A549 treated with DMSO at 1 μM for 4 hours (cell line): Measurements from ENCODE around the gene HMGCL. TPM values are rescaled to one million over a fixed set of nuclear protein-coding genes. Genes with fewer than 3 reads are reported as not detected.

Source experiments
- total RNA-seq: library from RNA; stranded (reverse); fragments of 200-300 nt; extraction: Qiagen RNA extraction; gene quantifications from 5 replicates; pipeline ENCODE4 v1.2.3, GENCODE V29; 2022; ENCODE audit warnings: low read depth

The HMGCL gene
- 11.9 to 14.6 TPM (median 12.8 TPM) in 5 replicates for total RNA-seq

DNA sequence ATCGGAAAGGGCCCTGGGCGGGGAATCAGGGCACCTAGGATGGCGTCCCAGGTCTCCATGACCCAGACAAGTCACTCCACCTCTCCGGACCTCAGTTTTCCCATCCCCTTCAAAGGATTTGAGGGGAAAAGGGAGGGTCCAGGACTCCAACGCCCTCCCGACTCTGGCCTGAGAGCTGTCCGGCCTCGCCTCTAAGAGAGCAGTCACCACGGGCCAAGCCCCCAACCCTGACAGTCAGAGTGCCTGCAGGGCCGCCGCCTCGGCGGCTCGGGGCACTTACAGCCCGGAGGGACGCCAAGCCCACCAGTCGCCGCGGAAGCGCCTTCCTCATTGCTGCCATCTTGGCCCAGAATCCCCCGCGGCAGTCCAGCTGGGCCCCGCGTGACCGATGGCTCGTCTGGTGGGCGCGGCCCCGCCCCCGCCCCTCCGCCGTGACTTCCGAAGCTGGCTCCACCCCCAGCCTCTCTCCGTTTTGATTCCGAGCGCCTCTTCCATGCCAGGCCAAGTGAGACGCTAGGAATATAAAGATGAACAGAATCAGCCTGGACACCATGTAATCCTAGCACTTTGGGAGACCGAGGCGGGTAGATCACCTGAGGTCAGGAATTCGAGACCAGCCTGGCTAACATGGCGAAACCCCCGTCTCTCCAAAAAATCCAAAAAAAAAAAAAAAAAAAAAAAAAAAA, at the start of gene HMGCL:
TSS of gene HMGCL (minus strand) at position 354 of the 686 bp plus-strand sequence. CDS start at position 340, 14 bp downstream.

DNA sequence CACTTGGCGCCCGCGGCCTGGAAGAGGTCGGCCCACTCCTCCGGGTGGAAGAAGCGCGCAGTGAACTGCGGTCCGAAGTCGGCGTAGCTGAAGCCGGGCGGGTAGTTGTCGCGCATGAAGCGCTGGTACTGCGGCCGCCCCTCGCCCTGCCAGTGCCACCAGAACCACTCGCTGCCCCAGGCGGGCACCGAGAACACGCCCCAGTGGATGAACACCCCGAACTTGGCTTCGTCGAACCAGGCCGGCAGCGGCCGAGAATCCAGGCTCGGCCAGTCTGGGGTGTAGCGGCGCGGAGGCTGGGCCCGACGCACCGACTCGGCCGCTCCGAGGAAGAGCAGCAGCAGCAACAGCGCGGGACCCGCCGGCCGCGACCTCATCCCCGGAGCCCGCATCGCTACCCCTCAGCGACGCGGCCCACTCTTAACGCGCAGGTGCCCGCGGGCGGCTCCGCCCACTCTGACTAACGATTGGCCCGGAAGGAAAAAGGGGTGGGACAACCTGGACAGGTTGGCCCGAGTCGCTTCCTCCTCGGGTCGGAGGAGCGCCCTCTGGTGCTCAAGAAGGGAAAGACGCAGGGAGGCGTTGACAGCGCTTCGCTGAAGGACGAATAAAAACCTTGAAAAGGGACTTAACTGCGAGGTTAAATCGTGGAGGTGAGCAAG, 42.8 kb upstream of the HMGCL start, which contains the start of gene FUCA1:
TSS of gene FUCA1 (minus strand) at position 396 of the 662 bp plus-strand sequence. CDS start at position 392, 4 bp downstream.

DNA sequence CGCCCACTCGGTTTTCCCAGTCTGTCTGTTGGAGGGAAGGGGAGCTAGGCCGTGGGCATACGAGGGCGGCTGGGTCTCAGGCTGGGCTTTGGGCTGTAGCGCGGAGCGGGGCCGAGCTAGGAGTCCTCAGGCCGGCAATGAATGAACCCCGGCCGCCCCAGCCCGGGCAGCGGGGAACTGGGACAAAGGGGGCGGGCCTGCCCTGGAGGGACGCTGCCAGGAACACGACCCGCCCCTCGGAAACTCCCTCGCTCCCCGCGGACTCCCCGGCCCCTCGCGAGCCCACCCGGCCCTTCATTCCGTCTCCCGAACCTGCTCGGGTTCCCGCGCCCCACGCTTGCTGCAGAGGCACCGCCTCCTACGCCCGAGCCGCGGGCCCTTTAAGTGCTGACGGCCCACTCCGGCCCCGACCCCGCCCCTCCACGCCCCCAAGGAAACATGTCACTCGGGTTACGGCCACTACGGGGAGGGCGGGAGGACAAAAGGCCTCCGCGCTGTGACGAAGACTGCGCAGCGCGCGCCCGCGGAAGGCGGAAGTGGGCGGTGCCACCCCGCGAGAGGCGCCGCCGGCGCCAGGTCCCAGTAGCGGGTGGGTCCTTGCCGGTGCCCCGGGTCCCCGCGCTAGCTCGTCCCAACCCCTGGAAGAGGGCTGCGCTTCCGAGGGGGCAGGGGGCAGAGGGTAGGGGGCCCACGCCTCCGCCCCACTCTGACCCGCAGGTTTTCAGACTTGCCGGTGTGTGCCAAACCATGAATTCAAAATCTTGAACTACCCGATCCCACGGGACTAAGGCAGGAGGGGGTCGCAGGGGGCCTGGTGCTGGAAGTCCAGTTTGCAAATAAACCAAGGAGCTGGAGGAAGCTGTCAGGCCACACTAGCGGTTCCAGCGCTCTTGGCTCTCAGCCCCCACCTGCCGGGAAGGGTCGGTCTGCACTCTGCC, 24.6 kb downstream of the HMGCL start, which contains the start of gene GALE:
TSS of gene GALE (minus strand) at position 355 of the 938 bp plus-strand sequence. CDS start 1,747 bp downstream, outside the sequence.

DNA sequence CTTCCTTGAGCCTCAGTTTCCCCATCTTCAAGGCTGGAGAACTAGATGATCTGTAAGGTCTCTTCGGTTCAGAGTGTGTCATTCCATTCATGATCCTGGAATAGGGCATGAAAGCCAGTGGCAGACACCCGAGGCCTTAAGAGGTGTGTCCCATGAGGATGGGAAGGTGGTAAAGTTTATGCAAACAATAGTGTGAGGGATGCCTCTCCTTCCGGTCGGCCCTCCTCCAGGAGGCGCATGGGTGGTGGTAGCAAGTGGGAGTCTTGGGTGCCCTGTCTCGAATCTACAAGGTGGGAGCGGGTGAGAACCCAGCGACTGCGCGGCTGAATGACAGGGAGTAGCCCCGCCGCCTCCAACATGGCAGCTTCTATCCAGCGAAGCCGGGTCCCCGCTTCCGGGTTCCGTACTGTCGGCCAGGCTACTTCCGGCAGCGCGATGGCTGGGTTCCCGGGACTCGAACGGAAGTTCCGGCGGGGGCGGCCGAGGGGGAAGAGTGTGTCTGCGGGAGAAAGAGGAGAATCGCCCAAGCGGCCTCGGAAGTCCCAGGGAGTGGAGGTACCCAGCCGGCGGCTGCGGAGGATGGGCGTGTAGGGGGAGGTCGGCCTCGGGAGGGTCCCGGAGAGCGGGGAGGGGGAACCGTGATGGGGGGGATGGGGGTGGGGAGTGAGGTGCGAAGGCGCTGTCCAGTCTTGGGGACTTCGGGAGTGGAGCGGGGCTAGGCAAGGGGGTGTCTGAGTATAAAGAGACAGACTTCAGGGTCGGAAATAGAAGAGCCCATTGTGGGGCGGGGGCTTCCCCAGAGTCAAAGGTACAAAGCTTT, 34.3 kb downstream of the HMGCL start, which contains the start of gene LYPLA2:
TSS of gene LYPLA2 (plus strand) at position 450 of the 820 bp plus-strand sequence. CDS start 1,538 bp downstream, outside the sequence.

DNA sequence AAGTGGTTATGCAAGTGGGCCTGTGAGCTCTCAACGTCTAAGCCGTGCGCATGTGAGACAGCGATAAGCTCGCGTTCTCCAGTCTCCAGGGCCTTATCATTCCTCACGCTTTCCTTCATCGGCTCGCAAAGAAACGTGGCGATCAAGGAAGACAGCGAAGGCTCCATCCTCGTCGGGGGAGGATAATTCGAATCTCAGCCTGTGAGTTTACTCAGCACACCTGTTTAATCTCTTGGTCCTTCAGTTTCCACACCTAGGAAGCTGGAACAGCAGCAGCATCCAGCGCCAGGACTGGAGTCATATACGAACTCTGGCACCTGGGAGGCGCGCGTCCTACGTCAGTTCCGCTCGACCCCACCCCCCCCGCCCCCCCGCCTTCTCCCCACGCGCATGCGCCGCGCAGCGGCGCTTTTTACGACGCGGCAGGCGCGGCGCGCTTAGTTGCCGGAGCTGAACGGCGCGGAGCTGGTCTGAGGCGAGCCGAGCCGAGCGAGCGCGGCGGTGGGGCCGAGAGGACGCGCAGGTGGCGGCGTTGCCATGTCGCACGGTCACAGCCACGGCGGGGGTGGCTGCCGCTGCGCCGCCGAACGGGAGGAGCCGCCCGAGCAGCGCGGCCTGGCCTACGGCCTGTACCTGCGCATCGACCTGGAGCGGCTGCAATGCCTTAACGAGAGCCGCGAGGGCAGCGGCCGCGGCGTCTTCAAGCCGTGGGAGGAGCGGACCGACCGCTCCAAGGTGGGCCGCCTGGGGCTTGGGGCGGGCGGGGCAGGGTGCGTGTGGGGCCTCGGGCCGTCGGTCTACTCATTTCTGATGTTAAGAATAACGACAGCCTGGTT, 47.0 kb downstream of the HMGCL start, which contains the start of gene PITHD1:
TSS of gene PITHD1 (plus strand) at position 440 of the 836 bp plus-strand sequence. CDS start at position 538, 98 bp downstream.

Other genes with a start within 250 kb of the HMGCL start
- gene RPL11, start 133.6 kb downstream of the HMGCL start, total RNA-seq = 1,265 to 1,459 TPM (median 1,357 TPM) in 5 replicates
- 28.1 to 32.6 TPM (median 30.8 TPM) in 5 replicates for gene ELOA, start 82.0 kb downstream of the HMGCL start, total RNA-seq
- 33.5 to 46.7 TPM (median 38.2 TPM) in 5 replicates for gene PITHD1, start 47.0 kb downstream of the HMGCL start, total RNA-seq
- gene LYPLA2, start 34.3 kb downstream of the HMGCL start, total RNA-seq = 55.6 to 63.0 TPM (median 59.1 TPM) in 5 replicates
- gene GALE, start 24.7 kb downstream of the HMGCL start, total RNA-seq = 71.3 to 84.8 TPM (median 72.6 TPM) in 5 replicates
- gene FUCA1, start 42.9 kb upstream of the HMGCL start, total RNA-seq = 8.7 to 10.4 TPM (median 9.8 TPM) in 5 replicates
- gene CNR2, start 87.9 kb upstream of the HMGCL start, total RNA-seq = not detected in 5 replicates
- 28.8 to 40.7 TPM (median 31.5 TPM) in 5 replicates for gene PNRC2, start 134.4 kb upstream of the HMGCL start, total RNA-seq
- gene SRSF10, start 154.9 kb upstream of the HMGCL start, total RNA-seq = 67.6 to 94.9 TPM (median 85.0 TPM) in 5 replicates